ENCODE data around the gene TRIM3. TPM values are rescaled to one million over a fixed set of nuclear protein-coding genes. Genes with fewer than 3 reads are reported as not detected.

TRIM3 gene
- total and polyA plus RNA-seq, 2 of the 8 experiments (the other 6 are each of a cell fraction or from before 2014, with no cell fraction given), result 10.7 to 14.3 TPM

GRCh38 chr11:6431861-6432260, 41.9 kb downstream of the TRIM3 start:
- Histone ChIP-seq H3K23ac (ENCODE audit: insufficient read length) (no peak overlapping the region), H2BK120ac (replicated peaks; ENCODE audit: low read depth, low read length) (no peak overlapping the region), H3K9ac (replicated peaks in 1 of 4; ENCODE audit: extremely low read depth in 1 of 4, low read depth in 3 of 4, low read length in 3 of 4) (no peak overlapping the region), H3K36me3 (ENCODE audit: control insufficient read depth in 2 of 4, insufficient read depth in 4 of 4, low read length in 3 of 4) (no peaks in the 10 kb centered on the region), H3K56ac (replicated peaks; ENCODE audit: insufficient read length, low read depth, low read length) (no peak overlapping the region), H3K4me1 (replicated peaks in 1 of 4; ENCODE audit: control insufficient read depth in 3 of 4, insufficient read depth in 4 of 4, low read length in 3 of 4) (peaks cover 0 to 3% (median 1%) of the 10 kb centered on the region in 4 experiments; a peak in 2 of 7 replicates), H2BK12ac (ENCODE audit: low read depth, low read length) (no peak overlapping the region), H4K91ac (replicated peaks; ENCODE audit: insufficient read length, low read length) (no peak overlapping the region), H4K5ac (ENCODE audit: insufficient read length, low read depth, low read length) (no peak overlapping the region), H4K8ac (ENCODE audit: extremely low read depth, insufficient read depth, low read length) (no peak overlapping the region; the same call in 1 of the 2 replicates), H3K9me3 (ENCODE audit: insufficient read depth in 2 of 2, low read depth in 1 of 2, low read length in 1 of 2) (no peaks in the 10 kb centered on the region), H3K14ac (ENCODE audit: insufficient read length) (no peak overlapping the region), H2AFZ (ENCODE audit: low read length) (no peak overlapping the region), H3K18ac (ENCODE audit: extremely low read depth, low read length) (no peak overlapping the region), H3K4me3 (ENCODE audit: extremely low read depth in 1 of 4, insufficient read depth in 2 of 4, low read depth in 3 of 4, low read length in 4 of 4) (no peak overlapping the region), H4K20me1 (replicated peaks in 1 of 2; ENCODE audit: control insufficient read depth in 1 of 2, insufficient read depth in 2 of 2, low read length in 2 of 2) (no peaks in the 10 kb centered on the region), H3K79me1 (ENCODE audit: low read depth, low read length) (no peaks in the 10 kb centered on the region), H3K4me2 (ENCODE audit: insufficient read depth in 1 of 2, low read depth in 2 of 2, low read length in 2 of 2) (no peak overlapping the region), H2AK5ac (ENCODE audit: low read depth, low read length) (no peak overlapping the region), H2BK15ac (ENCODE audit: low read length) (no peak overlapping the region), H2BK20ac (ENCODE audit: low read length) (no peak overlapping the region), H3K23me2 (ENCODE audit: low read depth, low read length) (no peaks in the 10 kb centered on the region), H2BK5ac (ENCODE audit: low read depth, low read length) (no peak overlapping the region), H3K27ac (ENCODE audit: low read depth, low read length) (no peak overlapping the region), H3K79me2 (ENCODE audit: control insufficient read depth in 1 of 2, insufficient read depth in 2 of 2, low read length in 2 of 2) (no peaks in the 10 kb centered on the region), H3K27me3 (replicated peaks in 1 of 4; ENCODE audit: control insufficient read depth in 3 of 4, extremely low read depth in 1 of 4, insufficient read depth in 3 of 4, low read length in 3 of 4) (0 out of 7 replicates have a peak, but pooled peaks cover 0 to 2% (median 0%) of the 10 kb centered on the region in 4 experiments), H3K4ac (replicated peaks; ENCODE audit: insufficient read length, low read depth, low read length) (no peak overlapping the region)
- POLR2A ChIA-PET (ENCODE audit: partially characterized antibody), result no interaction called here
- DNase-seq (ENCODE audit: low read depth in 1 of 2, low spot score in 2 of 2) (no peak), FAIRE-seq (no peak)
- CTCF ChIA-PET (ENCODE audit: partially characterized antibody), result interaction anchor here (0.6 to 22.7 kb wide), 6 partner anchors 9 to 296 kb away, joined by 3 to 585 read pairs (median 6); partner anchors contain the start of genes HPX and SMPD1
- 93% methylated on average over 3 of the region's 3 CpGs; no CpG with 5 or more reads in 1 of the 2 experiments for WGBS, 2 experiments (ENCODE audit: extremely low coverage in 1 of 2, insufficient coverage in 1 of 2, insufficient read length in 1 of 2, insufficient replicate concordance in 2 of 2, low coverage in 1 of 2, low lambda C conversion rate in 2 of 2, missing lambda C conversion rate in 1 of 2)
- TF ChIP-seq NRF1 (IDR thresholded peaks at IDR 0.05; ENCODE audit: low read depth, low read length) (no peak), JUND (IDR thresholded peaks at IDR 0.05; ENCODE audit: low read length) (no peak), EZH2 (IDR thresholded peaks at IDR 0.05; ENCODE audit: low read depth, low read length, severe bottlenecking) (no peak), PHF8 (conservative IDR thresholded peaks at IDR 0.05; ENCODE audit: low read depth, low read length) (no peak), KDM1A (IDR thresholded peaks at IDR 0.05; ENCODE audit: borderline replicate concordance, low read length) (no peak), CBX5 (IDR thresholded peaks at IDR 0.05; ENCODE audit: low read depth, low read length) (no peak), ATF2 (IDR thresholded peaks at IDR 0.05; ENCODE audit: low read length) (no peak), ZNF274 (IDR thresholded peaks at IDR 0.05; ENCODE audit: borderline replicate concordance, extremely low read depth, low read length) (no peak), E2F6 (IDR thresholded peaks at IDR 0.05) (no peak)

All from H1 (cell line).